ENCODE results near the gene ZNF366.

DNA sequence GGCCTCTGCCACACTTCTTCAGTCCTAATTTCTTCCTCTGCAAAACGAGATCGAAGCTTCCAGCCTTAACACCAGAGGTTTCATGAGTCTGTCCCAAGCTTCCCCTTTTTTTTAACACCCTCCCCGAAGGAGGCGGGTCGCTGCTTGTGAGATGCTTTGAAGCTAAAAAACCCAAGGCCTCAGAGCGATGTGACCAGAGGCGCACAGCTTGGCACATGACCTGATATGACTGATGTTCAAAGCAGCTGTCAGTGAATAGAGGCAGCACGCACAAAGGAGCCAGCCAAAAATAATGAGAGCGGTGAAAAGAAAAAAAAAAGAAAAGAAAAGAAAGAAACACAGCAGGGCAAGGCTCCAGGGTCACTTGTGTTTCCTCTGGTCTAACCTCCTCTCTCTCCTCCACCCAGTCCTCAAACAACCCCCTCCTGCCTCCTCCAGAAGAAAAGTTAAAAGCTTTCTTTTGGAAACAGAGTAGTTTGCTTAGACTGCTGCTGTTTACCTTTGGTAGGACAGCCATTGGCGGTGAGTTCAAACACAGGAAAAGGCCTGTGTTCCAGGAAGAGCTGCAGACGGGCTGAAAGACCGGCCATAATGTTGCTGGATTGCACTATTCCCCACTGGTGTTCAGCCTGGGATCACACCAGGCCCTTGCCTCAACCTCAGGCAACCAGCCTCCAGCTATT lies 10.9 kb upstream of the ZNF366 start:
- TF ChIP-seq, protein P1, sequence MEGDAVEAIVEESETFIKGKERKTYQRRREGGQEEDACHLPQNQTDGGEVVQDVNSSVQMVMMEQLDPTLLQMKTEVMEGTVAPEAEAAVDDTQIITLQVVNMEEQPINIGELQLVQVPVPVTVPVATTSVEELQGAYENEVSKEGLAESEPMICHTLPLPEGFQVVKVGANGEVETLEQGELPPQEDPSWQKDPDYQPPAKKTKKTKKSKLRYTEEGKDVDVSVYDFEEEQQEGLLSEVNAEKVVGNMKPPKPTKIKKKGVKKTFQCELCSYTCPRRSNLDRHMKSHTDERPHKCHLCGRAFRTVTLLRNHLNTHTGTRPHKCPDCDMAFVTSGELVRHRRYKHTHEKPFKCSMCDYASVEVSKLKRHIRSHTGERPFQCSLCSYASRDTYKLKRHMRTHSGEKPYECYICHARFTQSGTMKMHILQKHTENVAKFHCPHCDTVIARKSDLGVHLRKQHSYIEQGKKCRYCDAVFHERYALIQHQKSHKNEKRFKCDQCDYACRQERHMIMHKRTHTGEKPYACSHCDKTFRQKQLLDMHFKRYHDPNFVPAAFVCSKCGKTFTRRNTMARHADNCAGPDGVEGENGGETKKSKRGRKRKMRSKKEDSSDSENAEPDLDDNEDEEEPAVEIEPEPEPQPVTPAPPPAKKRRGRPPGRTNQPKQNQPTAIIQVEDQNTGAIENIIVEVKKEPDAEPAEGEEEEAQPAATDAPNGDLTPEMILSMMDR (IDR thresholded peaks at IDR 0.05; ENCODE audit: insufficient read depth, low read depth, low read length), result no peak
- TF ChIP-seq EZH2 (IDR thresholded peaks at IDR 0.05; ENCODE audit: insufficient read depth, low read length), result no peak

All from astrocyte (in vitro differentiated cells and primary cell).